ENCODE measurements around the gene DENND1A.

Gene DENND1A

GRCh38 chr9:123727332-123727731 lies 202.6 kb downstream of the DENND1A start:
- DNase-seq (ENCODE audit: low read depth, low spot score), result no peak

DNA sequence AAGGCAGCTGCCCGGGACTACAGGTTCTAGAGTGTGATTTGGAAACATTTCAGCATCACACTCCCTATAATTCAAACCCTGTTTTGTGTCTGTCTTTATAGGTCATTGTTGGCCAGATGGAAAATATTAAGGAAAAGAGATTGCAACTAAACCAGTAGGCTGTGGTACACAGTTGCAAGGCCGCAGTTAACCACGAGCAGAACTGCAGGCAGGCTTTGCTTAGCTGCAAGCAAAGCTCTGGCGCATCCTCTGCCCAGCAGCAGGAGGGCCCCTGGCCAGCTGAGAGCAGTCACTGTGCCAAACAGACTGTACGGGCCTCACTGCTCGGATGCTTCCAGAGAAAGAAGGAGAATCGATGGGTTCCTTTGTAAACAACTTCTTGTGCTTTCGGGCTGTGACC lies 204.5 kb downstream of the DENND1A start:
- no peak for DNase-seq (ENCODE audit: low read depth, low spot score)

DNA sequence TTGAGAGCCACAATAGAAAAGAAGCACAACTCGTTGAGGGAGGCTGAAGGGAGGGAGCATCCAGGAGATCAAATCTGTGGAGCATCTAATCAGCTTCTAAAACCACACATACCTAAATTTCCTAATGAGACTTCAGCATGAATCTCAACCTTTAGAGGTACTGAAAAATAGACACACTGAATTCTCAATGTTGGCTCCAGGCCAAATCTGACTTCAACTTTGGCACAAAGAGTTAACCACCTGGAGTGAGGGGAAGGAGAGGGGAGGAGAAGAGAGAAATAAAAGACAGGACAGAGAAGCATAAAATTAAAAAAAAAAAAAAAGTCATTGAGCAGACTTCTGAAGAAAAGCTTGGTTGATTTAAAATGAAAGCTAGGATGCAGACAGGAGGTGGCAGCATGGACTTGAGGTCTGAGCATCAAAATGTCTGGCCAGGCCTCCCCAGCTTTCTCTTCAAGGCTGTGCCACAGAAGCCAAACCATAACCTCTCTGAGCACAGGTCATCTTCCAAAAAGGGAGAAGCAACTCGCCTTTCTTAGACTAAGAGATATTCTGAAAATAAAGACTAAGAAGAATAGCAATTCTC lies 205.6 kb downstream of the DENND1A start:
- DNase-seq (ENCODE audit: low read depth, low spot score), result no peak

DNA sequence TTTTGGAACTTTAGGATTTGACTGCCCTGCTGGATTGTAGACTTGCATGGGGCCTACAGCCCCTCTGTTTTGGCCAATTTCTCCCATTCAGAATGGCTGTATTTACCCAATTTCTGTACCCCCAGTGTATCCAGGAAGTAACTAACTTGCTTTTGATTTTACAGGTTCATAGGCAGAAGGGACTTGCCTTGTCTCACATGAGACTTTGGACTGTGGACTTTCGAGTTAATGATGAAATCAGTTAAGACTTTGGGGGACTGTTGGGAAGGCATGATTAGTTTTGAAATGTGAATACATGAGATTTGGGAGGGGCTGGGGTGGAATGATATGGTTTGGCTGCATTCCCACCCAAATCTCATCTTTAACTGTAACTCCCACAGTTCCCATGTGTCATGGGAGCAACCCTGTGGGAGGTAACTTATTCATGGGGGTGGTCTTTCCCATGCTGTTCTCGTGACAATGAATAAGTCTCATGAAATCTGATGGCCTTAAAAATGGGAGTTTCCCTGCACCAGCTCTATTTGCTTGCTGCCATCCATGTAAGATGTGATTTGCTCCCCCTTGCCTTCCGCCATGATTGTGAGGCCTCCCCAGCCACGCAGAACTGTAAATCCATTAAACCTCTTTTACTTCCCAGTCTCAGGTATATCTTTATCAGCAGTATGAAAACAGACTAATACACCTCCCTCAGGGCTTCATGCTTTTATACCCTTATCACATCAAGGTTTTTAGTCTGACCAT lies 206.6 kb downstream of the DENND1A start:
- DNase-seq (ENCODE audit: low read depth, low spot score), result no peak

DNA sequence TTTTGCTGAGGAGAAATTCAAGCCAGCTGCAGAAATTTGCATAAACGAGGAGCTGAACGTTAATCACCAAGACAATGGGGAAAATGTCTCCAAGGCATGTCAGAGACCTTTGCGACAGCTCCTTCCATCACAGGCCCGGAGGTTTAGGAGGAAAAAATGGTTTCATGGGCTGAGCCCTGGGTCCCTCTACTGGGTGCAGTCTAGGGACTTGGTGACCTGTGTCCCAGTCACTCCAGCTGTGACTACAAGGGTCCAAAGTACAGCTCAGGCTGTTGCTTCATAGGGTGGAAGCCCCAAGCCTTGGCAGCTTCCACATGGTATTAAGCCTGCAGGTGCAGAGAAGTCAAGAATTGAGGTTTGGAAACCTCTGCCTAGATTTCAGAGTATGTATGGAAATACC lies 207.5 kb downstream of the DENND1A start:
- no peak for DNase-seq (ENCODE audit: low read depth, low spot score)

GRCh38 chr9:123718188-123718587 lies 211.7 kb downstream of the DENND1A start:
- no peak for DNase-seq (ENCODE audit: low read depth, low spot score)

DNA sequence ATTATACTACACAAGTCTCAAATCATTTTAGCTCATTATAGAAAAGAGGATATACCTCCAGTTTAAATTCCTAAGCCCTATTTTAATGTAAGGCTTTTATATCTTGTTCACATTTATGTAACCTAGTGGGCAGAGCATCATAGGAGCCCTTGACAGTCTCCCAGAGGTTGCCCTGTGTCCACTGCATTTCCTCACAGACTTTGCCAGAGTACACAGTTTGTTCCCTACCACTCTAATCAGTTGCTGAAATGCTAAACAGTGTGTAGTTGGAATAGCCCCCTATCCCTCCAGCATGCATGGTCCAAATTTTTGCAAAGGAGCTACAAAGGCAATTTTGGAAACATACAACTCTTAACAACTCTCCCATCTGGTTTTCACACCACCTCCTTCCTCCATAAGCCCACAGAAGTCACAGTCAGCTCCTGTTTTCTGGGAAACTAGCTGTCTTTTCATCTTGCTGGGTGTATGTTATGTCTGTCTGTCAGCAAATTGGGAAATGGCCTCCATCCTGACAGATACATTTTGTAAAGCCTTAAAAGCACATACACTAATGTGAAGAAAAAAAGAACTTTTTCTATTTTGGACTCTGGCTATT lies 212.2 kb downstream of the DENND1A start:
- no peak for DNase-seq (ENCODE audit: low read depth, low spot score)

- no peak for DNase-seq (ENCODE audit: low read depth, low spot score)
Observed at GRCh38 chr9:123716339-123716945, 213.5 kb downstream of the DENND1A start.

DNA sequence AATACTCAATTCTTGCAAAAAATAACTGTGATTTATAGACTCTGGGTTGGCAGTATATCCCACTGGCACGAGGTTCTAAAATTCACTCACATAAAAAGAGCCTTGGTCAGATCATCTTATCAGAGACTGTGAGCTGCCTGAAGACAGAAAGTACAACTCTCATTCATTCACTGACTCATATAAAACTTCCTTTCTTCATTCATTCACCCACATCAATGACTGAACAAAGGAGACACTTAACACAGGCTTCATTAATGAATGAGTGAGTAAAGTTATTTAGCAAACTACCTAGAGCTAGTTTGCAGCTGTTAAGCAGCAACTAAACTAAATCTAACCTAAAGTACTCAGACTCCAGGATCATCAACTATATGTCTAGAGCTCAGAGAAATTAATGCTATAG lies 214.7 kb downstream of the DENND1A start:
- no peak for DNase-seq (ENCODE audit: low read depth, low spot score)

- DNase-seq (ENCODE audit: low read depth, low spot score), result no peak
Observed at GRCh38 chr9:123713282-123713681, 216.6 kb downstream of the DENND1A start.

DNA sequence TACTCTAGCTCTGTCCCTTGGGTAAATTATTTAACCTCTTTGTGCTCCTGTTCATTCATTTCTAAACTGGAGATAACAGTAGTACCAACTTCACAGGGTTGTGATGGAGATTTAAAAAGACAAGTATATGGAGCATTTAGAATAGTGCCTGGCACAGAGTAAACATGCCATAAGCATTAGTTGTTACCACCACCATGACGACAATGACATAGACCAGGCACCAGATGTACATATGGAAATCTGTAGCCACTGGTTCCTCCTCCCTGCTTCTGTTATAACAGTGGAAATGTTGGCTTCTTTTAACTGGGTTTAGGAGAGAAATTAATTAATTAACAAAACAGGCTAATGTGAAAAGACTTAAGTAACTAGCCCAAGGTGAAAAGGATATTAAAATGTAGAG lies 217.5 kb downstream of the DENND1A start:
- DNase-seq (ENCODE audit: low read depth, low spot score), result no peak

GRCh38 chr9:123710299-123710698 lies 219.6 kb downstream of the DENND1A start:
- DNase-seq (ENCODE audit: low read depth, low spot score), result no peak

- no peak for DNase-seq (ENCODE audit: low read depth, low spot score)
Observed at GRCh38 chr9:123702483-123702882, 227.4 kb downstream of the DENND1A start.

DNA sequence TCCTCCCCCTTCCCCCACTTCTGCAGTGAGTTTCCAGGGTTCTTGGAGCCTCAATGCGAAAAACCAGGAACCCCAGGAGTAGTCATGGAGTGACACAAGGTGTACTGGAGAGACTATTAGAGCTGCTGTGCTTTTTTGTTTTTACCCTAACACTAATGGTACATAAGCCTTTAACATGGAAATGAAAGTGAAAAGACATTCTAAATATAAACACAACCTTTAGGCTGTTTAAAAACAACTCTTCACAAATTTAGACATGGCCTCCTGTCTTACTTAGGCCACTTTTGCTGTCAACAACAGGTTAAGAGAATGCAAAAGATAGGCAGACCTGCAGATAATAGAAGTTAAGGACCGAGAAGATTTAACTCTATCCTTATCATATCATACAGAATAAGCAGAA lies 232.2 kb downstream of the DENND1A start:
- no peak for DNase-seq (ENCODE audit: low read depth, low spot score)

DNA sequence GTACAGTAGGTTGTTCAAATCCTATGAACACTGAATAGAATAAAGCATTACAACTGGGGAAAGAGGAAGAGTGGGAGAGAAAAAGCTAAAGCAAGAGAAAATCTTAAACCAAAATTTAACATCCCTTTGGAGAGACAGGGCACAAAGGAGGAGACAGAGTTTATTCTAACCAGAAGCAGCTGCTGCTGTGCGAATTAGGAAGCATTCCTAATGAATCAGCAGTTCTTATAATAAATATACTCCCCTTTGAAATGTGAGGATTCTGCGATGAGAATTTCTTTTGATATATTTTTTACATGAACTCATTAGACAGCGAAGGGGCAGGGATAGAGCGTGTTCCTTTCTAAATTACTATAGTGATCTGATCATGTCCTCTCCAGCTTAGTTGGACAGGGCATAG lies 233.4 kb downstream of the DENND1A start:
- no peak for DNase-seq (ENCODE audit: low read depth, low spot score)

GRCh38 chr9:123695386-123695785 lies 234.5 kb downstream of the DENND1A start:
- DNase-seq (ENCODE audit: low read depth, low spot score), result no peak

- no peak for DNase-seq (ENCODE audit: low read depth, low spot score)
Observed at GRCh38 chr9:123691765-123692303, 238.1 kb downstream of the DENND1A start.

- no peak for DNase-seq (ENCODE audit: low read depth, low spot score)
Observed at GRCh38 chr9:123689701-123690428, 240.1 kb downstream of the DENND1A start.

DNA sequence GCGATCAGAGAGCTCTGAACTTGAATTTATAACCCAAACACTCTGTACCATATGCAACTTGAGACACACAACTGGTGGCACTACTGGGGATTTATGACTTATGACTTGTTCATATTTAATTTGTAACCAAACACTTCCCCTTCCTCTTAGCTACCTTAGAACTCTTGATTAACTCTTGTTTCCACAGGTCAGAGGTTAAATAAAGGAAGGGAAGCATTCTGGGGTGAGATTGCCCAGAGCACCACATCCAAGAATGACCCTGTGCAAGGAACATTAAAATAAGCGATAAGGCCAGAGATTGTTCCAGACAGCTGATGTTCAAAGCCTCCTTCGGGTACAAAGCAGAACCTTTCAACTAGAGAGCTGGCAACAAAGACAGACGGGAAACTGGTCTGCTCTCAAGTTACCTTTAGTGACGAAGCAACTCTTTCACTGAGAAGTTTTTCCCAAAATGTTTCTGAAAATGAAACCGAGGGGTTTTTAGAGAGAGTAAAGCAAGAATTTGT lies 242.6 kb downstream of the DENND1A start:
- DNase-seq (ENCODE audit: low read depth, low spot score), result no peak

GRCh38 chr9:123686829-123687192 lies 243.1 kb downstream of the DENND1A start:
- DNase-seq (ENCODE audit: low read depth, low spot score), result no peak

DNA sequence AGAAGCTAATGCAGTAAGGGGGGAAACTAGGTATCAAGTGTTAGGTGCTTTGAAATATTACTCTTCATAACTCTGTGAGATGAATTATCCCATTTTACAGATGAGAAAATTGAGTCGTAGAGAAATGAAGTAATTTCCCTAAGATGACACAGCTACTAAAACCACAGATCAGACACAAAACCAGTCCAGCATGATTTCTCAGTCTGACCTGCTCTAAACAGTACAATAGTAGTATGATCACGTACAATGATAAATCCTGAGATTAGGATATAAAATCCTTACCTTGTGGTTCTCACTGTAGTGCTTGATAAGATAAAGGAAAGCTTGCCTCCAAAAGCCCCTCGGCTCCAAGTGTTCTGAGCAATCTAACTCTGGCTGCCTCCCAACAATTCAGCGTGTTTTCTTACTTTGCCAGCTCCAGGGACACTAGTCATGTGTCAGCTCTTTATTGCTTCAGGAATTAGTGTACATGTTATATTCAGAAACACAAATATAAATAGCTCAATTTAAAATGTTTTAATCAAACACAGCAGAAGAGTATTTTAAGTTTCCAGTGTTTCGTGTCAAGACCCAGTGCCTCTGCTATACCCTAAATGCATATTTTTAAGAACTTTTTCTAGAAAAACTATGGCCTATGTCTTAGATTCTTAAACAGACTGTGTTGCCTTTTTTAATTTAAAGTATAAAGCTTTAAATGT lies 243.6 kb downstream of the DENND1A start:
- no peak for DNase-seq (ENCODE audit: low read depth, low spot score)
